ENCODE data around the gene ZFAND4.

DNA sequence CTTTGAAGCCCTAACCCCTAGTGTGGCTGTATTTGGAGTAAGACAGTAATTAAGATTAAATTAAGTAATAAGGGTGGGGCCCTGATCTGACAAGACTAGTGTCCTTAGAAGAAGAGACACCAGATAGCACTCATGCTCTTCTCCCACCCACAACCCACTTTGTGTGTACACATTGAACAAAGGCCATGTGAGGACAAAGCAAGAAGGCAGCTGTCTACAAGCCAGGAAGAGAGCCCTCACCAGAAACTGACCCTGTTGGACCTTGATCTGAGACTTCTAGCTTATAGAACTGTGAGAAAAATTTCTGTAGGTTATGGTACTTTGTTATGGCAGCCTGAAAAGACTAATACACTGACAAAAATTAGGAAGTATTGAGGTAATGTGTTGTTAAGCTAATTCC lies 59.8 kb downstream of the ZFAND4 start:
- TF ChIP-seq, protein P1, sequence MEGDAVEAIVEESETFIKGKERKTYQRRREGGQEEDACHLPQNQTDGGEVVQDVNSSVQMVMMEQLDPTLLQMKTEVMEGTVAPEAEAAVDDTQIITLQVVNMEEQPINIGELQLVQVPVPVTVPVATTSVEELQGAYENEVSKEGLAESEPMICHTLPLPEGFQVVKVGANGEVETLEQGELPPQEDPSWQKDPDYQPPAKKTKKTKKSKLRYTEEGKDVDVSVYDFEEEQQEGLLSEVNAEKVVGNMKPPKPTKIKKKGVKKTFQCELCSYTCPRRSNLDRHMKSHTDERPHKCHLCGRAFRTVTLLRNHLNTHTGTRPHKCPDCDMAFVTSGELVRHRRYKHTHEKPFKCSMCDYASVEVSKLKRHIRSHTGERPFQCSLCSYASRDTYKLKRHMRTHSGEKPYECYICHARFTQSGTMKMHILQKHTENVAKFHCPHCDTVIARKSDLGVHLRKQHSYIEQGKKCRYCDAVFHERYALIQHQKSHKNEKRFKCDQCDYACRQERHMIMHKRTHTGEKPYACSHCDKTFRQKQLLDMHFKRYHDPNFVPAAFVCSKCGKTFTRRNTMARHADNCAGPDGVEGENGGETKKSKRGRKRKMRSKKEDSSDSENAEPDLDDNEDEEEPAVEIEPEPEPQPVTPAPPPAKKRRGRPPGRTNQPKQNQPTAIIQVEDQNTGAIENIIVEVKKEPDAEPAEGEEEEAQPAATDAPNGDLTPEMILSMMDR (IDR thresholded peaks at IDR 0.05), result no peak
- TF ChIP-seq POLR2A (IDR thresholded peaks at IDR 0.05), result no peak
